Hepatocyte (in vitro differentiated cells): Measurements from ENCODE around the gene POLR1D.

Experiments used
- EZH2 ChIP-seq: fragments of 200-600 bp; sonication (generic); IDR thresholded peaks from 2 replicates; pipeline ENCODE4 v1.6.1; 2016; ENCODE audit warnings: antibody characterized with exemption, mild to moderate bottlenecking, borderline replicate concordance
- EZH2phosphoT487 ChIP-seq: fragments of 200-600 bp; sonication (generic); IDR thresholded peaks from one replicate; pipeline ENCODE4 v1.6.1; 2018; ENCODE audit warnings: antibody characterized with exemption, mild to moderate bottlenecking, low read depth, moderate library complexity; ENCODE audit not compliant: unreplicated experiment, severe bottlenecking
- TF ChIP-seq, protein P1 (sequence below): fragments of 200-600 bp; sonication (generic); IDR thresholded peaks from 2 replicates; pipeline ENCODE4 v1.5.1; 2016; ENCODE audit warnings: antibody characterized with exemption, mild to moderate bottlenecking; ENCODE audit not compliant: poor library complexity

DNA sequence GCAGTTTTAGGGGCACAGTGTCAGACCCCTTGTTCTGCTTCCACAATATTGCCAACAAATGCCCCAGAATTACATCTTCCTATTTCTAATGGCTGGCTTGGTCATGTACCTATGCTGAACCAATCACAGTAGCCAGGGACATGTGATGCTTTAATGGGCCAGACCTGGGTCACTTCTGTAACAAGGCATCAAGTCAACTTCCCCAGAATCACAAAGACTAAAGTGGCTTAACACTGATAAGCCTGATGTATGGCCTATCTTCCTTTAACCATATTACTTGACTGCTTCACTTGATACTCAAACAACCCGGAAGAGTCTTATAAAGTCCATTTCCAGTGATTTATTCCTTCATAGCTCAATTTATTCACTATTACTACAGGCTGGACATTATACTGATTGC, 21.0 kb upstream of the POLR1D start:
- TF ChIP-seq, protein P1, sequence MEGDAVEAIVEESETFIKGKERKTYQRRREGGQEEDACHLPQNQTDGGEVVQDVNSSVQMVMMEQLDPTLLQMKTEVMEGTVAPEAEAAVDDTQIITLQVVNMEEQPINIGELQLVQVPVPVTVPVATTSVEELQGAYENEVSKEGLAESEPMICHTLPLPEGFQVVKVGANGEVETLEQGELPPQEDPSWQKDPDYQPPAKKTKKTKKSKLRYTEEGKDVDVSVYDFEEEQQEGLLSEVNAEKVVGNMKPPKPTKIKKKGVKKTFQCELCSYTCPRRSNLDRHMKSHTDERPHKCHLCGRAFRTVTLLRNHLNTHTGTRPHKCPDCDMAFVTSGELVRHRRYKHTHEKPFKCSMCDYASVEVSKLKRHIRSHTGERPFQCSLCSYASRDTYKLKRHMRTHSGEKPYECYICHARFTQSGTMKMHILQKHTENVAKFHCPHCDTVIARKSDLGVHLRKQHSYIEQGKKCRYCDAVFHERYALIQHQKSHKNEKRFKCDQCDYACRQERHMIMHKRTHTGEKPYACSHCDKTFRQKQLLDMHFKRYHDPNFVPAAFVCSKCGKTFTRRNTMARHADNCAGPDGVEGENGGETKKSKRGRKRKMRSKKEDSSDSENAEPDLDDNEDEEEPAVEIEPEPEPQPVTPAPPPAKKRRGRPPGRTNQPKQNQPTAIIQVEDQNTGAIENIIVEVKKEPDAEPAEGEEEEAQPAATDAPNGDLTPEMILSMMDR = no peak
- TF ChIP-seq EZH2 (no peak), EZH2phosphoT487 (no peak)
